B cell (primary cell): ENCODE measurements around the gene COG3. TPM values are rescaled to one million over a fixed set of nuclear protein-coding genes. Genes with fewer than 3 reads are reported as not detected.

Experiments
- ATAC-seq: fragments of 200-7000 bp; cut with Tn5 transposase; one replicate; pipeline ENCODE4 v1.10.0; 2021; ENCODE audit warnings: low read depth, mild to moderate bottlenecking, moderate number of reproducible peaks, moderate library complexity
- CTCF ChIA-PET: fragments of 350-600 bp; sonication (Branson Sonifier 250); formaldehyde crosslinking; loops from one replicate; lab custom pipeline; 2021; ENCODE audit warnings: antibody characterized with exemption, inconsistent platforms; lab: Charles Lee
- POLR2A ChIA-PET: fragments of 350-600 bp; sonication (Branson Sonifier 250); formaldehyde crosslinking; loops from one replicate; lab custom pipeline; 2021; ENCODE audit warnings: antibody characterized with exemption; lab: Charles Lee
- DNase-seq: peaks from one replicate; pipeline ENCODE4 v3.0.0; 2013
- H2AFZ ChIP-seq: 2 replicates; pipeline ENCODE4 v1.6.1; 2012; ENCODE audit warnings: mild to moderate bottlenecking, low read depth, low read length; ENCODE audit not compliant: insufficient read depth, poor library complexity, severe bottlenecking
- H3K27ac ChIP-seq, 2 donors: 1 replicate in 1 of 2; 2 replicates in 1 of 2; pipeline ENCODE4 v1.5.1; 2012 to 2013; ENCODE audit warnings: low read length in 2 of 2, mild to moderate bottlenecking in 2 of 2, moderate library complexity in 1 of 2
- H3K27me3 ChIP-seq, 4 experiments: fragments of 200-600 bp in 1 of 4; sonication (generic) in 1 of 4; replicated peaks in 1 of 4; 1 replicate in 2 of 4; 2 replicates in 2 of 4; pipeline versions ENCODE4 v1.6.1 to v1.7.0; 2013 to 2016; ENCODE audit warnings: low read length in 3 of 4, mild to moderate bottlenecking in 2 of 4, mixed read lengths in 1 of 4, moderate library complexity in 1 of 4; ENCODE audit not compliant: insufficient read depth in 4 of 4, control insufficient read depth in 3 of 4; ENCODE audit errors: control extremely low read depth in 1 of 4
- H3K36me3 ChIP-seq, 2 experiments: replicated peaks in 1 of 2; 1 replicate in 1 of 2; 2 replicates in 1 of 2; pipeline versions ENCODE4 v1.6.1 to v1.7.1; 2013; ENCODE audit warnings: low read length in 1 of 2; ENCODE audit not compliant: insufficient read depth in 2 of 2, control insufficient read depth in 1 of 2; ENCODE audit errors: control extremely low read depth in 1 of 2, extremely low read depth in 1 of 2
- H3K4me1 ChIP-seq, 2 donors: fragments of 200-600 bp in 1 of 2; sonication (generic) in 1 of 2; 1 replicate in 1 of 2; 2 replicates in 1 of 2; pipeline versions ENCODE4 v1.5.1 to v1.6.1; 2013 to 2017; ENCODE audit warnings: low read length in 2 of 2; ENCODE audit not compliant: control insufficient read depth in 2 of 2, insufficient read depth in 2 of 2
- H3K4me2 ChIP-seq: replicated peaks from 2 replicates; pipeline ENCODE3; 2012; ENCODE audit warnings: mild to moderate bottlenecking, low read depth, low read length; ENCODE audit not compliant: poor library complexity, severe bottlenecking
- H3K4me3 ChIP-seq, 5 experiments: fragments of 200-600 bp in 1 of 5; sonication (generic) in 1 of 5; 1 replicate in 3 of 5; 2 replicates in 2 of 5; pipeline versions ENCODE4 v1.5.1 to v1.7.0; 2011 to 2016; ENCODE audit warnings: low read length in 4 of 5, mild to moderate bottlenecking in 4 of 5, low read depth in 2 of 5, control low read depth in 1 of 5, moderate library complexity in 1 of 5; ENCODE audit not compliant: insufficient read depth in 1 of 5; ENCODE audit errors: control extremely low read depth in 1 of 5, extremely low read depth in 1 of 5
- H3K79me2 ChIP-seq: fragments of 200-600 bp; sonication (generic); one replicate; pipeline ENCODE4 v1.6.0; 2016; ENCODE audit warnings: low read length; ENCODE audit not compliant: control insufficient read depth, insufficient read depth
- H3K9ac ChIP-seq: fragments of 200-600 bp; sonication (generic); 2 replicates; pipeline ENCODE4 v1.6.1; 2017; ENCODE audit warnings: mild to moderate bottlenecking, low read length, moderate library complexity
- H3K9me3 ChIP-seq, 3 donors: one replicate each; pipeline versions ENCODE4 v1.6.1 to v1.7.1; 2013; ENCODE audit warnings: low read length in 2 of 3; ENCODE audit not compliant: control insufficient read depth in 2 of 3, insufficient read depth in 1 of 3; ENCODE audit errors: control extremely low read depth in 1 of 3
- H4K20me1 ChIP-seq: 2 replicates; pipeline ENCODE4 v1.6.0; 2012; ENCODE audit warnings: mild to moderate bottlenecking, low read length; ENCODE audit not compliant: insufficient read depth, control insufficient read depth, poor library complexity, severe bottlenecking
- H3K27ac Mint-ChIP-seq: one replicate; pipeline ENCODE4 v1.8.0; 2021; ENCODE audit warnings: mixed read lengths
- H3K27me3 Mint-ChIP-seq: one replicate; pipeline ENCODE4 v1.8.0; 2021; ENCODE audit warnings: mixed read lengths
- H3K4me1 Mint-ChIP-seq: one replicate; pipeline ENCODE4 v1.8.0; 2021; ENCODE audit warnings: mixed read lengths
- H3K4me3 Mint-ChIP-seq: one replicate; pipeline ENCODE4 v1.8.0; 2021; ENCODE audit warnings: mixed read lengths
- H3K9me3 Mint-ChIP-seq: one replicate; pipeline ENCODE4 v1.8.0; 2022; ENCODE audit warnings: mixed read lengths; ENCODE audit not compliant: insufficient read depth
- CTCF ChIP-seq: fragments of 200-600 bp; IDR thresholded peaks from one replicate; pipeline ENCODE4 v1.8.0; 2022; ENCODE audit warnings: antibody characterized with exemption, mild to moderate bottlenecking
- EZH2 ChIP-seq: IDR thresholded peaks from 2 replicates; pipeline ENCODE4 v1.6.1; 2012; ENCODE audit warnings: borderline replicate concordance, low read depth, mild to moderate bottlenecking, moderate library complexity, low read length; ENCODE audit not compliant: insufficient read depth, poor library complexity, severe bottlenecking
- WGBS: methylation state at CpG from one replicate; pipeline ENCODE4 v1.1.5; 2013; ENCODE audit warnings: missing lambda C conversion rate; ENCODE audit not compliant: insufficient coverage; 5-methylcytosine and 5-hydroxymethylcytosine counted together
- intact Hi-C: fragments of 100-400 bp; cut with micrococcal nuclease; formaldehyde crosslinking; loops from one replicate; pipeline ENCODE4 v1.10.0; 2022
- polyA plus RNA-seq: library from polyadenylated mRNA; depleted of rRNA; stranded (reverse); fragments of >200 nt; gene quantifications from 2 replicates; pipeline ENCODE4 v1.2.3, GENCODE V29; 2012
- total RNA-seq, 2 donors: library from RNA; stranded (reverse); fragments of 120-200 nt in 1 of 2; gene quantifications; 1 replicate in 1 of 2; 2 replicates in 1 of 2; pipeline versions ENCODE4 v1.2.3 to v1.2.4, GENCODE V29; 2013 to 2022

The COG3 gene
- total and polyA plus RNA-seq, 2 donors (not counting 1 experiment from before 2014, with no cell fraction given): 29.5 to 37.3 TPM

- Mint-ChIP-seq H3K27me3 (no peaks in the 10 kb centered on the region), H3K9me3 (no peaks in the 10 kb centered on the region), H3K4me3 (no peak overlapping the region), H3K27ac (no peak overlapping the region), H3K4me1 (no peaks in the 10 kb centered on the region)
- DNase-seq (no peak), ATAC-seq (no peak)
- Histone ChIP-seq H3K9ac (no peak overlapping the region), H3K27me3 (no peaks in the 10 kb centered on the region), H2AFZ (no peak overlapping the region), H3K4me1 (no peaks in the 10 kb centered on the region), H3K36me3 (no peaks in the 10 kb centered on the region), H3K9me3 (no peaks in the 10 kb centered on the region), H3K4me3 (no peak overlapping the region), H4K20me1 (no peaks in the 10 kb centered on the region), H3K4me2 (no peak overlapping the region), H3K27ac (no peak overlapping the region), H3K79me2 (no peaks in the 10 kb centered on the region)
- ChIA-PET CTCF (no interaction called here), POLR2A (no interaction called here)
- WGBS: 92% methylated on average over 8 of the region's 8 CpGs
- intact Hi-C loops: no loop called here
- TF ChIP-seq CTCF: no peak
These were observed 77.7 kb downstream of the COG3 start for GRCh38 chr13:45542391-45542790.

GRCh38 chr13:45542878-45543277 is 78.1 kb downstream of the COG3 start:
- no peak for TF ChIP-seq EZH2
- no peak for TF ChIP-seq CTCF
- DNase-seq (no peak), ATAC-seq (no peak)
- Mint-ChIP-seq H3K9me3 (no peaks in the 10 kb centered on the region), H3K27me3 (no peaks in the 10 kb centered on the region), H3K4me3 (no peak overlapping the region), H3K4me1 (no peaks in the 10 kb centered on the region), H3K27ac (no peak overlapping the region)
- no peaks in the 10 kb centered on the region for H3K79me2 ChIP-seq
- H3K9ac ChIP-seq: no peak overlapping the region
- H3K27ac ChIP-seq: no peak overlapping the region
- no peaks in the 10 kb centered on the region for H3K4me1 ChIP-seq
- H3K4me3 ChIP-seq: no peak overlapping the region
- ChIA-PET CTCF (no interaction called here), POLR2A (no interaction called here)
- H3K27me3 ChIP-seq: no peaks in the 10 kb centered on the region
- intact Hi-C loops: no loop called here
- H3K36me3 ChIP-seq: no peaks in the 10 kb centered on the region
- H3K4me2 ChIP-seq: no peak overlapping the region
- 87% methylated on average over 3 of the region's 5 CpGs for WGBS
- no peaks in the 10 kb centered on the region for H4K20me1 ChIP-seq
- H3K9me3 ChIP-seq: no peaks in the 10 kb centered on the region
- no peak overlapping the region for H2AFZ ChIP-seq
